Measurements from ENCODE around the gene NEUROG1.

DNA sequence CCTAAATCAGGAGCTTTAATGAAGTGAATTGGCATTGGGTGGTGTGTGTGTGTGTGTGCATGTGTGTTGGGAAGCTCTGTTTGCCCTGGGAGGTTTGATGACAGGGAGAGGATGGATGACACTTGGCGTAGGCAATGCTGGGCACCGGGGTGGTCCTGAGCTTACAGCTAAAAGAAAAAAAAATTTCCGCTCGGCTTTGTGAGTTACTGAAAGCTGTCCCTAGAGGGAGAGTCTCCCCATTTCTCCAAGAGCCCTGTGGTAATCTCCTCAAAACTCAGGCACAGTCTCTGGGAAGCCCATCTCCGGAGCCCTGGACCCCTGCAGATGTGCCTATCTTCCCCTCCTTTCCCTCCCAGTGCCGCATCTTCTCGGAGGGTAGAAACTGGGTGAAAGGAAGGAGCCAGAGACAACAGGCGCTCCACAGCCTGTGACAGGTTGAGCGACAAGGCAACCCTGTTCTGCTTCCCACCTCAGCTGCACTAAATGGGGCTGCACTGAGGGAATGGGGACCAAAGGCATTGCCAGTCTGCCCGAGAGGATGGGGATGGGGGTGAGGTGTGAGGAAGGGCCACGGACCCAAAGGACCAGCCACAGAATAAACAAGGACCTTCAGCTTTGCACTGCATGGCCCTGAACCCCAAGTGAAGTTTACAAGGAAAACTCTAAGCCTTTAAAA lies 47.8 kb downstream of the NEUROG1 start:
- TF ChIP-seq, protein P1, sequence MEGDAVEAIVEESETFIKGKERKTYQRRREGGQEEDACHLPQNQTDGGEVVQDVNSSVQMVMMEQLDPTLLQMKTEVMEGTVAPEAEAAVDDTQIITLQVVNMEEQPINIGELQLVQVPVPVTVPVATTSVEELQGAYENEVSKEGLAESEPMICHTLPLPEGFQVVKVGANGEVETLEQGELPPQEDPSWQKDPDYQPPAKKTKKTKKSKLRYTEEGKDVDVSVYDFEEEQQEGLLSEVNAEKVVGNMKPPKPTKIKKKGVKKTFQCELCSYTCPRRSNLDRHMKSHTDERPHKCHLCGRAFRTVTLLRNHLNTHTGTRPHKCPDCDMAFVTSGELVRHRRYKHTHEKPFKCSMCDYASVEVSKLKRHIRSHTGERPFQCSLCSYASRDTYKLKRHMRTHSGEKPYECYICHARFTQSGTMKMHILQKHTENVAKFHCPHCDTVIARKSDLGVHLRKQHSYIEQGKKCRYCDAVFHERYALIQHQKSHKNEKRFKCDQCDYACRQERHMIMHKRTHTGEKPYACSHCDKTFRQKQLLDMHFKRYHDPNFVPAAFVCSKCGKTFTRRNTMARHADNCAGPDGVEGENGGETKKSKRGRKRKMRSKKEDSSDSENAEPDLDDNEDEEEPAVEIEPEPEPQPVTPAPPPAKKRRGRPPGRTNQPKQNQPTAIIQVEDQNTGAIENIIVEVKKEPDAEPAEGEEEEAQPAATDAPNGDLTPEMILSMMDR (IDR thresholded peaks at IDR 0.05): no peak
- TF ChIP-seq POLR2AphosphoS5 (IDR thresholded peaks at IDR 0.05) (no peak), POLR2A (IDR thresholded peaks at IDR 0.05) (no peak)

Data from breast epithelium (tissue), 3 donors.